H1 (cell line): ENCODE results near the gene TRAF1. TPM values are rescaled to one million over a fixed set of nuclear protein-coding genes. Genes with fewer than 3 reads are reported as not detected.

ENCODE experiments used
- CTCF ChIA-PET: fragments of 300-600 bp; sonication (Branson Sonifier 250); formaldehyde crosslinking; loops from one replicate; lab custom pipeline; 2021; ENCODE audit not compliant: partially characterized antibody; lab: Charles Lee
- POLR2A ChIA-PET: fragments of 300-600 bp; sonication (Branson Sonifier 250); formaldehyde crosslinking; loops from one replicate; lab custom pipeline; 2021; ENCODE audit warnings: inconsistent platforms; ENCODE audit not compliant: partially characterized antibody; lab: Charles Lee
- DNase-seq, 2 experiments: peaks; one replicate each; pipeline versions ENCODE4 v3.0.0 to v3.0.0-alpha.2; 2010 to 2022; ENCODE audit warnings: low spot score in 2 of 2, low read depth in 1 of 2, mixed read lengths in 1 of 2
- FAIRE-seq: peaks from 2 replicates; lab custom pipeline; 2011; peaks lifted over from hg19 to GRCh38; lab: Jason Lieb, UNC
- H2AFZ ChIP-seq: 2 replicates; pipeline ENCODE4 v1.8.1; 2012; ENCODE audit warnings: low read length, inconsistent platforms
- H2AK5ac ChIP-seq: 2 replicates; pipeline ENCODE4 v1.6.1; 2013; ENCODE audit warnings: low read depth, low read length
- H2BK120ac ChIP-seq: replicated peaks from 2 replicates; pipeline ENCODE3; 2013; ENCODE audit warnings: low read depth, low read length, inconsistent platforms
- H2BK12ac ChIP-seq: 2 replicates; pipeline ENCODE4 v1.6.1; 2013; ENCODE audit warnings: low read depth, low read length
- H2BK15ac ChIP-seq: 2 replicates; pipeline ENCODE4 v1.6.1; 2013; ENCODE audit warnings: low read length
- H2BK20ac ChIP-seq: 2 replicates; pipeline ENCODE4 v1.6.1; 2013; ENCODE audit warnings: low read length
- H2BK5ac ChIP-seq: 2 replicates; pipeline ENCODE4 v1.6.1; 2013; ENCODE audit warnings: low read depth, low read length
- H3K14ac ChIP-seq: 2 replicates; pipeline ENCODE4 v1.6.1; 2013; ENCODE audit warnings: inconsistent platforms; ENCODE audit not compliant: insufficient read length
- H3K18ac ChIP-seq: 2 replicates; pipeline ENCODE4 v1.6.1; 2013; ENCODE audit warnings: low read length; ENCODE audit errors: extremely low read depth
- H3K23ac ChIP-seq: 2 replicates; pipeline ENCODE4 v1.6.1; 2013; ENCODE audit warnings: inconsistent platforms; ENCODE audit not compliant: insufficient read length
- H3K23me2 ChIP-seq: 2 replicates; pipeline ENCODE4 v1.6.1; 2013; ENCODE audit warnings: low read depth, low read length
- H3K27ac ChIP-seq: 2 replicates; pipeline ENCODE4 v1.6.1; 2011; ENCODE audit warnings: low read depth, low read length, inconsistent platforms
- H3K27me3 ChIP-seq, 4 experiments: replicated peaks in 1 of 4; 1 replicate in 1 of 4; 2 replicates in 3 of 4; pipeline versions ENCODE4 v1.6.1 to v1.8.1; 2011 to 2013; ENCODE audit warnings: low read length in 3 of 4, mild to moderate bottlenecking in 3 of 4, inconsistent platforms in 2 of 4, mixed read lengths in 2 of 4, moderate library complexity in 1 of 4; ENCODE audit not compliant: control insufficient read depth in 3 of 4, insufficient read depth in 3 of 4; ENCODE audit errors: extremely low read depth in 1 of 4
- H3K36me3 ChIP-seq, 4 experiments: 2 replicates each; pipeline versions ENCODE4 v1.6.1 to v1.8.1; 2011 to 2013; ENCODE audit warnings: mild to moderate bottlenecking in 4 of 4, low read length in 3 of 4, moderate library complexity in 2 of 4, control low read depth in 1 of 4, inconsistent platforms in 1 of 4; ENCODE audit not compliant: insufficient read depth in 4 of 4, control insufficient read depth in 2 of 4
- H3K4ac ChIP-seq: replicated peaks from 2 replicates; pipeline ENCODE3; 2013; ENCODE audit warnings: low read length, low read depth, mixed read lengths, inconsistent platforms; ENCODE audit not compliant: insufficient read length
- H3K4me1 ChIP-seq, 4 experiments: replicated peaks in 1 of 4; 1 replicate in 1 of 4; 2 replicates in 3 of 4; pipeline versions ENCODE4 v1.6.1 to v1.8.1; 2011 to 2013; ENCODE audit warnings: low read length in 3 of 4, inconsistent platforms in 2 of 4, mixed read lengths in 1 of 4; ENCODE audit not compliant: insufficient read depth in 4 of 4, control insufficient read depth in 3 of 4
- H3K4me2 ChIP-seq, 2 experiments: 2 replicates each; pipeline versions ENCODE4 v1.6.1 to v1.8.1; 2011 to 2013; ENCODE audit warnings: low read depth in 2 of 2, low read length in 2 of 2, control low read depth in 1 of 2, inconsistent platforms in 1 of 2, mild to moderate bottlenecking in 1 of 2; ENCODE audit not compliant: insufficient read depth in 1 of 2
- H3K4me3 ChIP-seq, 4 experiments: fragments of 200-600, 300-600 bp in 1 of 4; sonication (generic), shearing (Covaris generic), sonication (Bioruptor Twin) in 1 of 4; 2 replicates each; pipeline versions ENCODE4 v1.5.1 to v1.8.1; 2011 to 2016; ENCODE audit warnings: low read length in 4 of 4, low read depth in 3 of 4, control low read depth in 2 of 4, inconsistent platforms in 2 of 4, mild to moderate bottlenecking in 2 of 4, mixed read lengths in 1 of 4, moderate library complexity in 1 of 4; ENCODE audit not compliant: insufficient read depth in 2 of 4; ENCODE audit errors: extremely low read depth in 1 of 4
- H3K56ac ChIP-seq: replicated peaks from 2 replicates; pipeline ENCODE3; 2013; ENCODE audit warnings: low read depth, mild to moderate bottlenecking, mixed read lengths, low read length, inconsistent platforms; ENCODE audit not compliant: insufficient read length
- H3K79me1 ChIP-seq: 2 replicates; pipeline ENCODE4 v1.6.1; 2013; ENCODE audit warnings: low read depth, low read length, control low read depth
- H3K79me2 ChIP-seq, 2 experiments: 2 replicates each; pipeline versions ENCODE4 v1.6.1 to v1.8.1; 2012 to 2013; ENCODE audit warnings: low read length in 2 of 2, mild to moderate bottlenecking in 2 of 2, inconsistent platforms in 1 of 2; ENCODE audit not compliant: insufficient read depth in 2 of 2, control insufficient read depth in 1 of 2
- H3K9ac ChIP-seq, 4 experiments: replicated peaks in 1 of 4; 1 replicate in 1 of 4; 2 replicates in 3 of 4; pipeline versions ENCODE4 v1.6.1 to v1.8.1; 2011 to 2013; ENCODE audit warnings: low read depth in 3 of 4, low read length in 3 of 4, control low read depth in 2 of 4, mild to moderate bottlenecking in 2 of 4, moderate library complexity in 2 of 4, inconsistent platforms in 1 of 4; ENCODE audit errors: extremely low read depth in 1 of 4
- H3K9me3 ChIP-seq, 2 experiments: 2 replicates each; pipeline versions ENCODE4 v1.6.1 to v1.8.1; 2012 to 2013; ENCODE audit warnings: mild to moderate bottlenecking in 2 of 2, moderate library complexity in 2 of 2, control low read depth in 1 of 2, inconsistent platforms in 1 of 2, low read depth in 1 of 2, low read length in 1 of 2, mixed read lengths in 1 of 2; ENCODE audit not compliant: insufficient read depth in 2 of 2
- H4K20me1 ChIP-seq, 2 experiments: replicated peaks in 1 of 2; 2 replicates each; pipeline versions ENCODE3 to v1.8.1; 2011 to 2013; ENCODE audit warnings: inconsistent platforms in 2 of 2, low read length in 2 of 2, mild to moderate bottlenecking in 1 of 2; ENCODE audit not compliant: insufficient read depth in 2 of 2, control insufficient read depth in 1 of 2
- H4K5ac ChIP-seq: 2 replicates; pipeline ENCODE4 v1.6.1; 2013; ENCODE audit warnings: low read length, low read depth, mixed read lengths, inconsistent platforms; ENCODE audit not compliant: insufficient read length
- H4K8ac ChIP-seq: 2 replicates; pipeline ENCODE4 v1.8.0; 2013; ENCODE audit warnings: mild to moderate bottlenecking, moderate library complexity, low read length, inconsistent platforms; ENCODE audit not compliant: insufficient read depth; ENCODE audit errors: extremely low read depth
- H4K91ac ChIP-seq: replicated peaks from 2 replicates; pipeline ENCODE3; 2013; ENCODE audit warnings: low read length, mixed read lengths, inconsistent platforms; ENCODE audit not compliant: insufficient read length
- CBX8 ChIP-seq: fragments of 300-800, 300-1000 bp; sonication (generic); IDR thresholded peaks from 2 replicates; pipeline ENCODE4 v1.7.1; 2016; ENCODE audit warnings: low read depth, low read length, borderline replicate concordance
- NANOG ChIP-seq: IDR thresholded peaks from 2 replicates; pipeline ENCODE4 v1.6.1; 2011; ENCODE audit warnings: low read length, low read depth, mild to moderate bottlenecking, inconsistent platforms; ENCODE audit not compliant: insufficient read depth, poor library complexity, severe bottlenecking
- PHF8 ChIP-seq: fragments of 200-600 bp; sonication (generic); conservative IDR thresholded peaks from 2 replicates; pipeline ENCODE4 v1.7.1; 2012; ENCODE audit warnings: low read depth, mild to moderate bottlenecking, inconsistent platforms, low read length, moderate library complexity
- SIN3A ChIP-seq, 2 experiments: IDR thresholded peaks in 1 of 2; conservative IDR thresholded peaks in 1 of 2; 2 replicates each; pipeline ENCODE4 v1.6.1; 2011 to 2012; ENCODE audit warnings: low read length in 2 of 2, improper control_type of control experiment in 1 of 2, low read depth in 1 of 2, mild to moderate bottlenecking in 1 of 2
- SIX5 ChIP-seq: IDR thresholded peaks from 2 replicates; pipeline ENCODE4 v1.6.1; 2011; ENCODE audit warnings: mild to moderate bottlenecking, low read depth, low read length
- TAF7 ChIP-seq: optimal IDR thresholded peaks from 2 replicates; pipeline ENCODE3; 2011; ENCODE audit warnings: low read depth, mild to moderate bottlenecking, inconsistent platforms, low read length, moderate library complexity, borderline replicate concordance
- ZNF274 ChIP-seq: IDR thresholded peaks from 2 replicates; pipeline ENCODE4 v1.7.0; 2012; ENCODE audit warnings: low read length, borderline replicate concordance; ENCODE audit errors: extremely low read depth
- WGBS, 2 experiments: shearing (Covaris generic) in 1 of 2; methylation state at CpG; one replicate each; pipeline versions ENCODE4 v1.1.6 to v1.1.7; 2013 to 2015; ENCODE audit warnings: low lambda C conversion rate in 2 of 2, mixed read lengths in 2 of 2, inconsistent platforms in 1 of 2, low coverage in 1 of 2, missing lambda C conversion rate in 1 of 2; ENCODE audit not compliant: insufficient replicate concordance in 2 of 2, insufficient coverage in 1 of 2, insufficient read length in 1 of 2; ENCODE audit errors: extremely low coverage in 1 of 2, missing lambda C conversion rate in 1 of 2; 5-methylcytosine and 5-hydroxymethylcytosine counted together
- polyA plus RNA-seq, 7 experiments: library from polyadenylated mRNA; depleted of rRNA in 3 of 7; stranded (reverse) in 5 of 7; unstranded in 2 of 7; fragments of >200 nt in 5 of 7; fragments of 200-250 nt in 2 of 7; gene quantifications; 1 replicate in 5 of 7; 2 replicates in 1 of 7; 4 replicates in 1 of 7; pipeline versions ENCODE4 v1.2.1 to v1.2.3, GENCODE V29; 2011 to 2013; ENCODE audit warnings: missing spikeins in 2 of 7, mixed read lengths in 2 of 7
- total RNA-seq: library from RNA; stranded (reverse); fragmentation: NEBNext Ultra II Directional; extraction: Animal tissue kit (Norgen Biotek cat#: 25700); gene quantifications from 2 replicates; pipeline ENCODE4 v1.2.1, GENCODE V29; 2021
- TF ChIP-seq, protein P1 (sequence below): IDR thresholded peaks from 2 replicates; pipeline ENCODE4 v1.6.1; 2011; ENCODE audit warnings: low read depth, mild to moderate bottlenecking, low read length; ENCODE audit not compliant: insufficient read depth

TRAF1 gene
- total and polyA plus RNA-seq, 2 of the 8 experiments (the other 6 are each of a cell fraction or from before 2014, with no cell fraction given) = 1.6 to 3.2 TPM

DNA sequence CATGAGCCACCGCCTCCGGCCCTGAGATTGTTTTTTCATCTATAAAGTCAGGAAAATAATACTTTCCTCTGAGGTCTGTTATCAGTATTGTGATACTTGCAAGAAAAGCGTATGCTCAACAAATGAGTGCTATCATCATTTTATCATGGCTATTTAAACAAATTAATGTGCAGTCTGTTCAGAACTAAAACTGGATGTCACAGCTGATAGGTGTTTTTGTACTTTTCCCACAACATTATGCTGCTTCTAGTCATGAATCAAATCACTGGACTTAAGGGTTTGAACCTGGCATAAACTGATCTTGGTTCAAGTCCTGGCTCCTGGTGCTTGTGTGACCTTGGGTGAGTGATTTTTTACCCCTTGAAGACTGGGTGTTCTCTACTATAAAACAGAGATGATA lies 28.2 kb downstream of the TRAF1 start:
- H4K91ac ChIP-seq = no peak overlapping the region
- H3K23ac ChIP-seq = no peak overlapping the region
- H3K79me1 ChIP-seq = no peaks in the 10 kb centered on the region
- H2BK15ac ChIP-seq = no peak overlapping the region
- WGBS, 2 experiments = 89% methylated on average over 3 of the region's 3 CpGs; no CpG with 5 or more reads in 1 of the 2 experiments
- no peak for DNase-seq
- FAIRE-seq = no peak
- no peak overlapping the region for H3K56ac ChIP-seq
- no peaks in the 10 kb centered on the region for H3K36me3 ChIP-seq
- H3K9me3 ChIP-seq = no peaks in the 10 kb centered on the region
- no peak overlapping the region for H3K4me2 ChIP-seq
- H2BK5ac ChIP-seq = no peak overlapping the region
- POLR2A ChIA-PET = no interaction called here
- CTCF ChIA-PET = interaction anchor here (10.7 kb wide), 1 partner anchor 12 kb away, joined by 71 read pairs; no protein-coding TSS in a partner anchor
- H3K4me3 ChIP-seq = no peak overlapping the region
- H2BK20ac ChIP-seq = no peak overlapping the region
- peaks cover 0 to 18% (median 14%) of the 10 kb centered on the region in 4 experiments; a peak in 5 of 7 replicates for H3K27me3 ChIP-seq
- H2AFZ ChIP-seq = no peak overlapping the region
- H3K4me1 ChIP-seq = peaks cover 0 to 2% (median 0%) of the 10 kb centered on the region in 4 experiments; a peak in 4 of 7 replicates
- peaks cover 3% of the 10 kb centered on the region for H3K23me2 ChIP-seq
- no peak overlapping the region for H3K4ac ChIP-seq
- H4K20me1 ChIP-seq = no peaks in the 10 kb centered on the region
- no peak overlapping the region for H3K9ac ChIP-seq
- no peaks in the 10 kb centered on the region for H3K79me2 ChIP-seq
- H3K18ac ChIP-seq = no peak overlapping the region
- no peak overlapping the region for H4K5ac ChIP-seq
- no peak overlapping the region for H4K8ac ChIP-seq
- no peak overlapping the region for H3K27ac ChIP-seq
- H3K14ac ChIP-seq = no peak overlapping the region
- H2BK12ac ChIP-seq = no peak overlapping the region
- H2BK120ac ChIP-seq = no peak overlapping the region
- no peak overlapping the region for H2AK5ac ChIP-seq
- TF ChIP-seq ZNF274 = no peak
- TF ChIP-seq NANOG = no peak
- no peak for TF ChIP-seq TAF7
- TF ChIP-seq, protein P1, sequence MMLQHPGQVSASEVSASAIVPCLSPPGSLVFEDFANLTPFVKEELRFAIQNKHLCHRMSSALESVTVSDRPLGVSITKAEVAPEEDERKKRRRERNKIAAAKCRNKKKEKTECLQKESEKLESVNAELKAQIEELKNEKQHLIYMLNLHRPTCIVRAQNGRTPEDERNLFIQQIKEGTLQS = no peak
- TF ChIP-seq SIX5 = no peak
- TF ChIP-seq SIN3A (conservative IDR thresholded peaks at IDR 0.05 in 1 of 2, IDR thresholded peaks at IDR 0.05 in 1 of 2; ENCODE audit: low read depth in 1 of 2, low read length in 2 of 2) = no peak
- no peak for TF ChIP-seq CBX8
- no peak for TF ChIP-seq PHF8
